LNCAP (cell line): ENCODE measurements around the gene WNT5A.

Experiments used
- TF ChIP-seq, protein P1 (sequence below): fragments of 450-650 bp; IDR thresholded peaks from 2 replicates; pipeline ENCODE4 v1.5.1; 2017; ENCODE audit warnings: mild to moderate bottlenecking

The WNT5A gene

GRCh38 chr3:55468251-55468650, 18.9 kb downstream of the WNT5A start:
- TF ChIP-seq, protein P1, sequence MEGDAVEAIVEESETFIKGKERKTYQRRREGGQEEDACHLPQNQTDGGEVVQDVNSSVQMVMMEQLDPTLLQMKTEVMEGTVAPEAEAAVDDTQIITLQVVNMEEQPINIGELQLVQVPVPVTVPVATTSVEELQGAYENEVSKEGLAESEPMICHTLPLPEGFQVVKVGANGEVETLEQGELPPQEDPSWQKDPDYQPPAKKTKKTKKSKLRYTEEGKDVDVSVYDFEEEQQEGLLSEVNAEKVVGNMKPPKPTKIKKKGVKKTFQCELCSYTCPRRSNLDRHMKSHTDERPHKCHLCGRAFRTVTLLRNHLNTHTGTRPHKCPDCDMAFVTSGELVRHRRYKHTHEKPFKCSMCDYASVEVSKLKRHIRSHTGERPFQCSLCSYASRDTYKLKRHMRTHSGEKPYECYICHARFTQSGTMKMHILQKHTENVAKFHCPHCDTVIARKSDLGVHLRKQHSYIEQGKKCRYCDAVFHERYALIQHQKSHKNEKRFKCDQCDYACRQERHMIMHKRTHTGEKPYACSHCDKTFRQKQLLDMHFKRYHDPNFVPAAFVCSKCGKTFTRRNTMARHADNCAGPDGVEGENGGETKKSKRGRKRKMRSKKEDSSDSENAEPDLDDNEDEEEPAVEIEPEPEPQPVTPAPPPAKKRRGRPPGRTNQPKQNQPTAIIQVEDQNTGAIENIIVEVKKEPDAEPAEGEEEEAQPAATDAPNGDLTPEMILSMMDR: no peak

DNA sequence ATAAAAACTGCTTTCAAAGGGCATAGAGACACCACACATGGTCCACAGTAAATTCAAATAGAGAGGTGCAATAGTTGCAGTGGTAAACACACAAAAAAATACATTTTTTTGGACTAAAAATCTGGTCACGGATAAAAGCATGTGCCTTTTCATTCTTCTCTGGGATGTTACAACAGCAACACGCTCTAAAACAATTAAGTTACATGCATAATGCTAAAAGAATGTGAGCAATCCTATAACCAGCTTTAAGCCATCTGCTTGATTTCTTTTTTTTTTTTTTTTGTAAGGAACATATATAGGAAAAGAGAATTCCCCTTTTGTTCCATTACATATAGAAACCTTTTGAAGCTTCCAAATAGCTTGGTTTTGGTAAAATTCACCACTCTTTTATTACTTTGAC, 20.0 kb downstream of the WNT5A start:
- TF ChIP-seq, protein P1: no peak

- TF ChIP-seq, protein P1: no peak
Observed at GRCh38 chr3:55466526-55466925, 20.6 kb downstream of the WNT5A start.

DNA sequence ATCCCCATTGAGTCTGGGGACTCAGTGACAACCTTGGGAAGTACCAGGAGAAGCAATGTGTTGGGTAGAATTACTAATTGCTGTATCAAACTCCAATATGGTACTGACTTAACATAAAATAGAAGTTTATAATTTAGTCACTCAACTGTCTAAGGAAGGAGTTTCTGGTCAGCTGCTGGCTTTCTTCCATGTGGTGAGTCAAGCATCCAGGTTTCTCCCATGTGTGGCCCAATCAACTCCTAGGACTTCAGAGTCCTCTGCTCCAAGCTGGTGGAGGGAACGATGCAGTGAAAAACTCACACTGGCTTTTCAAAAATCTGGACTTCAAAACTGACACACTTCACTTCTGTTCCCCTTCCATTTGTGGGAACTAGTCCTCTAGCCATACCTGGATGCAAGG, 25.2 kb downstream of the WNT5A start:
- TF ChIP-seq, protein P1: no peak

DNA sequence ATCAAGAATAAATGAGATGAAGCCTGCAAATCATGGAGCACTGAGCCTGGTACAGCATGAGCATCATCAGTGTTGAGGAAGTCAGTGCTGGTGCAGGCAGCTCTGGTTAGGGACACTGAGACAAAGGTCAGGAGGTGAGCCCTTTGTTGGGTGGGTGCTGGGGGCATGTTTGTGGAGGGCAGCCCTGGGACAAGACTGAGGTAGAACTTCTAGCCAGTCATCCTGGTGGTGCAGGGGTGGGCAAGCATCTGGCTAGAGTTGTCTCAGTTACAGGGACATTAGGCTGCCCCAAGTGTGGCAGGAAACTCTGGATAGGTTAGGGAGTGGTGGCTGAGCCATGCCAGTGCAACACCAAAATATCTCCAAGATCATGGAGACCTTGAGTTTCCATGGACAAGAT, 27.3 kb downstream of the WNT5A start:
- TF ChIP-seq, protein P1: no peak

GRCh38 chr3:55458181-55458790, 28.8 kb downstream of the WNT5A start:
- TF ChIP-seq, protein P1: no peak

GRCh38 chr3:55455915-55456314, 31.2 kb downstream of the WNT5A start:
- TF ChIP-seq, protein P1: no peak

DNA sequence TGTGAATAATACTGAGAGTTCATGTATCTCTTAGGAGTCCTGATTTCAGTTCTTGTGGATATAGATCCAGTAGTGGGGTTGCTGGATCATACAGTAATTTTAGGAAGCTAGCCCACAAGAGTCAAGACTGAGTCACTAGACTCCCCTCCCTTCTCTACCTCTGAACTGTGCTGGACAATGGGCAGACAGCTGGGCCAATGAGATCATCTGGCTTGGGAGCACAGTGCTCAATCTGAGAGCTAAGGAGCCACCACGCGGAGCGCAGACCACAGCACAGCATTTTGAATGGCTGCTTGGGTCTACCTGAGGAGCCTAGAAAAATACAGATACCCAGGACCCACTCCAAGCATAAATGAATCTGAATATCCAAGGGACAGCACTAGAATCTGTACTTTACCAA, 32.5 kb downstream of the WNT5A start:
- TF ChIP-seq, protein P1: no peak
